ENCODE data around the gene ZFAND2A. TPM values are rescaled to one million over a fixed set of nuclear protein-coding genes. Genes with fewer than 3 reads are reported as not detected.

The ZFAND2A gene
- total and polyA plus RNA-seq, 2 of the 8 experiments (the other 6 are each of a cell fraction or from before 2014, with no cell fraction given), result 16.6 to 20.3 TPM

DNA sequence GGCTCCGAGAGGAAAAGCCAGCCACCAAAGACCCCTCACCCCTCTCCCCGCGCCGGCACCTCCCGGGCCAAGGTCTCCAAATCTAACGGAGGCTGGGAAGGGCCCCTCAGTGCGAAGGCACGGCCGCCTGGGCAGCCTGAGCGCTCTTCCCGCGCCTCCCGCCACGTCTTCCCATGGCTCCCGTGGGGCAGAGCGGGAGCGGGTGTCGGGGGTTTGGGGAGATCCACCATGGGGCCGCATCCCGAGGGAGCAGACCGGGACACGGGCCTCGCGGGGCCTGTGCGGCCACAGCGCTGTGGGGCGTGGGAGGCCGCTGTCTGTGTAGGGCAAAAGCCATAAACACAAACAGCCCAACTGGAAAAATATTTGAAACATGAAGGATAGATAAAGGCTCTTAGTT, 49.6 kb downstream of the ZFAND2A start (continued):
- TF ChIP-seq, protein P1, sequence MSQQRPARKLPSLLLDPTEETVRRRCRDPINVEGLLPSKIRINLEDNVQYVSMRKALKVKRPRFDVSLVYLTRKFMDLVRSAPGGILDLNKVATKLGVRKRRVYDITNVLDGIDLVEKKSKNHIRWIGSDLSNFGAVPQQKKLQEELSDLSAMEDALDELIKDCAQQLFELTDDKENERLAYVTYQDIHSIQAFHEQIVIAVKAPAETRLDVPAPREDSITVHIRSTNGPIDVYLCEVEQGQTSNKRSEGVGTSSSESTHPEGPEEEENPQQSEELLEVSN (IDR thresholded peaks at IDR 0.05), result no peak
- TF ChIP-seq KDM5A (IDR thresholded peaks at IDR 0.05; ENCODE audit: low read length) (no peak), KDM1A (IDR thresholded peaks at IDR 0.05; ENCODE audit: borderline replicate concordance, low read length) (no peak), ASH2L (IDR thresholded peaks at IDR 0.05; ENCODE audit: low read length) (no peak)
